NCI-H1048 (cell line): ENCODE results near the gene CMIP.

Experiments used
- DNase-seq: peaks from one replicate; lab custom pipeline; 2025; lab: John Stamatoyannopoulos, UW

CMIP gene

DNA sequence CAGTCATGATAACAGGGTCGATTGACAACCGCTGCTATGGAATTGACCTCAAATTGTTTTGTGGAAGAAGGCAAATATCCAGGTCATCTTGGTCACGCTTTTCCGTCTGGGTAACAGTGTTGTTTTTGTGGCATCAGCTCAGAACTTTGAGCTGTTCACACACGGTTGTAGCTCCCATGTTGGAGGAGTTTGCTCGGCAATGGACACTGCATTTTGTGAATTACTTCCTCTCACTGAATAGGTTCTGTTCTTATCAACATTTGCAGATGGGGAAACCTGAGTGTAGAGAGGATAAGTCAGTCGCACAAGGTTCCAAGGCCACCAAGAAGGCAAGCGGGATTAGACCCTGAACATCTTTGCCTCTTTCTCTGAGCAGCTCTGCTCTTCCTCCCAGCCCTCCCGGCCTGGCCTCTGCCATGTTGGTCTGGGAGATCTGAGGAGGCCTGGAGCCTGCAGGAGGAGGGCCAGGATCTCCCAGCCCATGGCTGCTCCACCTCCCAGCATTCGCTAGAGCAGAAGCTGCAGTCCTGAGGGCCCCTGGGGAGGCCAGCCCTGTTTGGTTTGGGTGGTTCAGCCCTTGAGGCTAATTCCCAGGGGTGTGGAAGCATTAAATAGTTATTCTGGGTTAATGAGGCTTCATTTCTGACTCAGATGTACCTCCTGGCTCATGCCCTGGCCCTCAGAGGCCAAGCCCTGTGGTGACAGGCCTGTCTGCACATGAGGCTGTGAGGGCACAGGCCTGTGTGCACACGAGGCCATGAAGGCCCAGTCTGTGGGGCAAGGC, 180.3 kb downstream of the CMIP start:
- DNase-seq = no peak

DNA sequence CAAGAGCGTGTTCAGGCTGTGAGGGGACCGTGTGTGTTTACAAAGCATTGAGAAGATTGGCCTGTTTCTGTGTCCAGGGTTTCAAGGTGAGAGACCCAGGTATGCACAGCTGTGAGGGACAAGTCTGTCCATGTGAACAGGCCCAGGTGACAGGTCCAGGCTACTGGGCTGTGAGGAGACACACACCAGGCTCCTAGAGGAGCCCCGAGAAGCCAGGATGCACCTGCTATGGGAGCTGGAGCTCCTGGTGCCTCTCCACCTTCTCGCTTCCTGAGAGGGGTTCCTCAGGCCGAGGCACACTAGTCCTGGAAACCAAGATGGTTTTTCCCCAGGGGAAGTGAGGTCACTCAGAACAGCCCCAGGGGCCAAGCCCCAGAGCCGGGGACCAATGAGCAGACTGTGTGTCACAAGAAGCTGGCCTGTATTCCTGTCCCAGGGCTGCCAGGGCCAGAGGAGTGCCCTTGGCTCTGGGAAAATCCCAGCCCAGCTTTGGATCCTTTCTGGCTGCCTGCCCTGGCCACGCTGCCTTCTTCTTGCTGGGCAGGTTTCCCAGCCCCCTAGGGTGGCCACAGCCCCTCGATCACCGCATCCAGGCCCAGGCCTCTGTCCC, 181.0 kb downstream of the CMIP start:
- no peak for DNase-seq

DNA sequence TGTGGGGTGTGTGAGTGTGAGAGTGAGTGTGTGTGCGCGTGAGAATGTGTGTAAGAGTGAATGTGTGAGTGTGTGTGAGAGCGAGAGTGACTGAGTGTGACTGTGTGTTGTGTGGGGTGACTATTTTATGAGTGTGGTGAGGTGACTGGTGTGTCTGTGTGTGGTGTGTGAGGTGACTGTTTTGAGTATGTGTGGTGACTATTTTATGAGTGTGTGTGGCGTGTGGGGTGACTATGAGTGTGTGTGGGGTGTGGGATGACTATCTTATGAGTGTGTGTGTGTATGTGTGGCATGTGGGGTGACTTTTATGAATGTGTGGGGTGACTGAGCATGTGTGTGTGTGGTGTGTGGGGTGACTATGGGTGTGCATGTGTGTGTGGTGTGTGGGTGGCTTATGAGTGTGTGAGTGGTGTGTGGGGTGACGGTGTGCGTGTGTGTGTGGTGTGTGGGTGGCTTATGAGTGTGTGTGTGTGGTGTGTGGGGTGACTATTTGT, 181.6 kb downstream of the CMIP start:
- no peak for DNase-seq

DNA sequence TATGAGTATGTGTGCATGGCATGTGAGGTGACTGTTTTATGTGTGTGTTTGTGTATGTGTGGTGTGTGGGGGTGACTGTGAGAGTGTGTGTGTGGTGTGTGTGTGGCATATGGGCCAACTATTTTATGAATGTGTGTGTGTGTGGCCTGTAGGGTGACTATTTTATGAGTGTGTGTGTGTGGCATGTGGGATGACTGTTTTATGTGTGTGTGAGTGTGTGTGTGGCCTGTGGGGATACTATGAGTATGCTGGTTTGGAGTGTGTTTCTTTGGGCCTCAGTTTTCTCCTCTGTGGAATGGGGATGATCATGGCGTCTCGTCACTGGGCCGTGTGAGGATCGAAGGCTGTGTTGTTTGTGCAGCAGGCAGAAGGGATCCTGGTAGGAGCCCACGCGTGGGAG, 182.4 kb downstream of the CMIP start:
- no peak for DNase-seq

DNA sequence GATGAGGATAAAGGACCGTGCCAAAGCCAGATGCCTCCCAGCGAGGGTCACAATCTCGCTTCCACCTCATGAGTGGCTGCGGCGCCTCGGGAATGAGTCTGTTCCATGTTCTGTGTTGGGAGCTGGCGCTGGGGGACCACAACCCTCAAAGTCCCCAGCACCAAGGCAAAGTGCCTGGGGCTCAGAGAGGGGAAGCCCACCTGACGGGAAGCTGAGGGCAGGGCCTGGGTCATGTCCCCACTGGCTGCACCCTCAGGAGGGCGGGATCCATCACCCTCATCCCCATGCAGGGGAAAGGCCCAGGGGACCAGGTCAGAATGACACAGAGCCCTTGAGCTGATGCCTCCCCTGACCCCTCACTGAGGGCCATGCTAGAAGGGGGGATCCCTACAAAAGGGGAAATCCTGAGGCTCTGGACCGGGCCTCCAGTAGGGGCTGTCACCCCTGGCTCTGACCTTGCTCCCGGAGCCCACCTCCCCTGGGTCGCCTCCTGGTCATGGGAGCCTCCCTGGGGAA, 183.2 kb downstream of the CMIP start:
- no peak for DNase-seq

DNA sequence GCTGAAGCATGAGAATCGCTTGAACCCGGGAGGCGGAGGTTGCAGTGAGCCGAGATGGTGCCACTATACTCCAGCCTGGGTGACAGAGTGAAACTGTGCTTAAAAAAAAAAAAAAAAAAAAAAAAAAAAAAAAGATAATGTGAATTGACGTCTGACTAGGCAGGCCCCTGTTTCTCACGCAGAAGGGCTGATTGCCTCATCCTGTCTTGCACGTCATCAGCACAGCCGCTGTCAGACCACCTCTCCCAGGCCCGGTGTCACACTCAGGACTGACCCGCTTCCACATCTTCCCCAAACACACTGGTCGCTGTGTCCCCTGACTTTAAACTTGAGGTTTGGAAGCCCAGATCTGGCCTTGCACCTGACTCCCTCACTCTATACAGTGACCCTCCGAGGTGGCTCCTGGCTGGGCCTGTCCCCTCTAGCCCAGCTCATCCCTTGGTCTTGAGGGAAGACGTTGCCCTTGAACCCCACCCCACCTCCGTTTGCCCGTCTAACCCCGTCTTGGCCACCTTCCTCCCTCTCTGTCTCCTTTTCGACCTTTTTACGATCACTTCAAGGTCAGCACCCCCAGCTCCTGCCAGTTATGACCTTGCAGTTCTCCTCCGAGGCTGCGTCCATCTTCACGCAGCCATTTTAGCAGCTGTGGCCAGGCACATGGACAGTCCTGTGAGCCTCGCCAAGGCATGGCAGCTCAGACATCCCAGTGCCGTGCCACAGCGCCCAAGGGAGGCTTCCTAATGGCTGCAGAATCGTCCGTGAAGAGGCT, 184.6 kb downstream of the CMIP start:
- no peak for DNase-seq

DNA sequence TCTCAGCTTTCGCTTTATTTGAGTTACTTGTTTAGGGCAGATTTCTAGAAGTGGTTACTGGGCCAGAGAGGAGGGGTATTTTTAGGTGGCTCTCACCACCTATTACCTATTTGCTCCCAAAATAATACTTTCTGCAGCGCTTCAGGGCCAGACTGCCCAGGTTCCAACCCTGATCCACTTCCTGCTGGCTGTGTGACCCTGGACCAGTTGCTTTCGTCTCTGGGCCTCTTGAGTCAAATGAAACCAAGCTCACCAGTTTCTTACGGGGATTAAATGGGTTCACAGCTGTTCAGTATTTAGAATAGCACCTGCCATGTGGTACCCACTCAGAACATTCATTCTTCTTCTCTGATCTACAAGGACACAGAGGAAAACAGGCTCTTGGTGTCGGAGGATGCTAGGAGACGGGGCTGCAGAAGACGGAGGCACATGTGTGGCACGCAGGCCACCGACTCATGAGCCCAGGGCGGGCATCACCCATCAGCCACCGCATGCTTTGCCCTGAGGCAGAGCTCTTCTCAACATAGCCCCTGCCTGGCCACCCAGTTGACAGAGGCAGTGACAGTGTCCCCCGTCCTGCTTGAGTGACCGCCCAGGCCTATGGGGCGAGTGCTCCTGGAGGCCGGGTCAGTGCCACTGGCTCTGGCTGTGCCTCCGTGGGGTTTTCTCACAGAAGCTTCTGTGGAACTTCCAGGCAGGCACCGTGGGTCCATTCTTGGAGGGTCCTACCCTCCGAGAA, 185.5 kb downstream of the CMIP start:
- DNase-seq = no peak

DNA sequence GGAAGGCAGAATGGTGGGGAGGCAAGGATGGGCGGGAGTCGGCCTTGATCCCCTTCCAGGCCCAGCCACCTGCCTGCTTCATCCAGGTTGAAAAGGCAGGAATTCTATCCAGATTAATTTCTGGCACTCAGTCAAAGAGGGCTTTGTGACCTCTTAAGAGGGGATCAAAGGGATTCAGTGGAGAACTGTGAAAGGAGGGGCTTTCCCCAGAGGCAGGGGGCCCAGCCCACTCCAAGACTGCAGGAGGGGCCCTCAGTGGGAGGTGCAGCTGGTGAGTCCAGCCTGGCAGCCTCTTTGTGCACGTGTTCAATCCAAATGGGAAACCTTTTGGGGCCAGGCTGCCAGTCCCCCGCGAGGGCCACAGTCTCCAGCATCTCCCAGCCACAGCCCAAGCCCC, 186.0 kb downstream of the CMIP start:
- no peak for DNase-seq

DNA sequence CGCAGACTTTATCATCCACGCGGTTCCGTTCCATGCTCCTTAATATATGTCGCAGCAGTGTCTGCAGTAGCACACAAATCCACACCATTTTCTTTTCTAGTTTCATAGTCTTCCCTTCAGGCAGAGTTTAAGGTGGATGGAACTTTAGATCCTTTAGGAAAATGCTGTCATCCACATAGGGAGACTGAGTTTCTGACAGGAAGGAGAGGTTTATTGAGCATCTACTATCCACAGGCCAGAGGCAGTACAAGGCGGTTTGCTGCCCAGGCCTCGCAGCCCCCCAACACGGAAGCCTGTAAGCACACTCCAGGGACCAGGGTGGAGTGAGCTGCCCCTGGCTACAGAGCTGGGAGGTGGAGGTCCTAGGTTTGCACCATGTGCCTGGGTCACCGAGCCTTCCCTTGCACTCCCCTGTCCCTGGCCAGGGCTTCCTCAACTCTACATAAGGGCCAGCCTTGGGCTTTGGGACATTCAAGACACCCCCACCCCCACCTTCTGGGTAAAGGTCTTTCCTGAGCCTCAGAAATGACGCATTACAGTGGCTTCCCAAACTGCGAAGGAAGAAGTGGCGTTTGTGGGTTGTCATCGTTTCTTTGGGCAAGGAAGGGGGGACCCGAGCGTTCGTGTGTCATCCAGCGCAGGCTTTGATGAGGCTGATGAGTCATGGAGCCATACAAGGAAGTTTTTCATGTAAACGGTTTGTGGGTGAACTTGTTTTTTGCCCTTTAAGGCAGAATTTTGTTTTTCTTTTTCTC, 188.0 kb downstream of the CMIP start:
- no peak for DNase-seq

DNA sequence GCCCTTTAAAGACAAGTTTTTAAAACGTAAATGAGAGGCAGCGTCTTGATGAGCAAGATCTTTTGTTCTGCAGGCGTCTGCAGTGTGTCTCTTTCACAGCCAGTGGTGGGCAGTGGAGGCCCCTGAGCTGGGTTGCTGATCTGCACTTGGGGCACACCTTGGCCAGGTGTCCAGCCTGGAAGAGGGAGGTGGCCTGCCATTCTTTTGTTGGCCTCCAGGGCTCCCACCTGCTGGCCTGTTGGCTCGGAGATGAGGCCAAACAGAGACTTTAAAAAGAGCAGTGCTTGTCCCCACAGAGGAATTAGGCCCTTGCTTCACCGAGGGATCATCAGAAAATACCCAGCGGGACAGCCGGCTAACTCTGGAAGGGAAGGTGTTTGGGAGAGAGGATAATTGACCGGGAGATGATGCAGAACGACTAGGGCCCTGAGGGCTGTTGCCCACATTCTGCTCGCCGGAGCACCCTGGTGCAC, 188.6 kb downstream of the CMIP start:
- no peak for DNase-seq

DNA sequence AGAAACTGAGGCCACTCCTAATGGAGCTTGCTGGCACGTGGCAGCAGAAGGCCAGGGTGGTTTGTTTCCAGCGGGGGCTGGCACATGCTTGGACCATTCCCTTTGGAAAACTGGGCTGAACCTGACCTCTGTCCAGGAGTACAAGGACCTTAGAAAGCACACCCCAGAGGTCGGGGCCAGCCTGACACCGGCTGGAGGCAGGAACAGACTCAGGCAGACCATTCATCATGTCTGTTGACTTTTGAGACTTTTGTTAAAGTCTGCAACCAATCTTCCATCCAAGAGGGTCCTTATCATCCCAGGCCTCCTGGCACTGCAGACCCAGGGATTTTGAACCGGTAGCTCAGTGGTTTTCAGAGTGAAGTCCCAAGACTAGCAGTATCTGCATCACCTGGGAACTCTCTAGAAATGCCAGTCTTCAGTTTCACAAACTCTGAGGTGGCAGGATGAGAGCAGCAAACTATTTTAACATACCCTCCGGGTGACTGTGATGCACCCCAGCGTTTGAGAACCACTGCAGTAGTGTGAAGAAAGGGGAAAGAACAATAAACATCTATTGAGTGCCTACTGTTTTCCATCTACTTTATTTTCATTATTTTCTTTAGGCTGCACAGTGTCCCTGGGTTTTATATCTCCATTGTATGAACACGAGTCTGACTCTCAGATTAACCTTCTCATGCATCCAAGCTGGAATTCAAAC, 189.2 kb downstream of the CMIP start:
- no peak for DNase-seq

DNA sequence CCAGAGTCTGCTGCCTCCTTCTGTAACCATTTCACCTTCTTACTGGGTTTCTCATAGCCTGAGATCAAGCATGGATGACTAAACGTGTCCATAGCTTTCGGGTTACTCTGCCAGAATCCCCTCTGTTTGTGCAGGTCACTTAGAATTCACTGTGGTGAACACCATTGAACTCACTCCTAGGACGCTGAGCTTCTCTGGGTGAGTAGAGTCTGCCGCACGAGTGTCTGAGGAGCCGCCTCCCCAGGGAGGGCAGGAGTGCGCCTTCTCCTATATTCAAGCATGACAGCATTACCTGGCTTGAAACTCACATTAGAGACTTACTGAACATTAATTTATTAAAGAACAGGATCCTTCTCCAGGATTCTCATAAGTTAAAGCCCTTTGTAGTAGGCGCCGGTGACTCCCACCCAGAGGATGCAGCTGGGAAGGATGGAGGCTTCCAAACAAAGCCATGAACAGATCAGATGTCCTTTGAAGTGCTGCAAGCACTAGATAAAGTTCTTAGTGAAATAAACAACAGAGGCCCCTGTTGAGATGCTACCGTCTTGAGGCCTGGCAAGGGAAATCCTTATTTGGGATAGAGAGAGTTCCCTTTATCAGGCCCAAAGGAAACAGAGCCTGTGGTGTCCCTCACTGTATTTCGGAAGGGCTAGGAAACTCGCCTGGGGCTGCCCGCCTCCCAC, 189.9 kb downstream of the CMIP start:
- no peak for DNase-seq

DNA sequence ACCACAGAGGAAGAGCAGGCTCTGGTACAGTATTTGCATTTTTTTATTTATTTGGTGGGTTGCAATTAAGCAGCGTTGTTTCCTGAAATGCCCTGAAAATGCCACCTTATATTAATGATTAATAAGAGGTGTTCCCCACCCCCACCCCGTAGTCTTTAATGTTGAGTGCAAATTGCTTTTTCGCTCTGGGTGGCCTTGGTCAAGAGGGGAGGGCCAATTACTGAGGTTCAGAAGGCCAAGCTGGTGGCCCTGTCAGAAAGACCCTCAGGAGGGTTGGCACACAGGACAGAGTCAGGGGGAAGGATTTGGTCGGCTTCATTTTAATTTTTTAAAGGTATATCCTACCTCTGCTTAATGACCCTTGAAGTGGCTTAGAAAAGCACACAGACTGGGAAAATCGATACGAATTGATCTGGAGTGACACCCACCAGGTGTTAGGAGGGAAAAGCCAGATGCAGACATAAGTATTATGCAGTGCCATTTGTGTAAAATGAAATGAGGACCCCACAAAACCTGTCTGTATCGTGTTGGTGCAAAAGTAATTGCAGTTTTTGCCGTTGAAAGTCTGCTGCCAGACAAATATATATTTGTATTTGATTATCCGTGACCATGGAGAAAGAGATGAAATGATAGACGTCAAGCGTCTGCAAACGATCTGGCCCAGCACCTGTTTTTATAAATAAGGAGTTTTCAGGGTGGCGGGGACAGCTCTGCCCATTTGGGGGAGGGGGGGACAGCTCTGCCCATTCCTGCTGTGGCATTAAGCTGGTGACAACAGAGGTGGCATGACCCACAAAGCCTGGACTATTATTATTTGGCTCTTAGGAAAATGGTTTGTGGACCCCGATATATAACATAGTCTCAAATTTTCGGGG, 190.7 kb downstream of the CMIP start:
- no peak for DNase-seq

DNA sequence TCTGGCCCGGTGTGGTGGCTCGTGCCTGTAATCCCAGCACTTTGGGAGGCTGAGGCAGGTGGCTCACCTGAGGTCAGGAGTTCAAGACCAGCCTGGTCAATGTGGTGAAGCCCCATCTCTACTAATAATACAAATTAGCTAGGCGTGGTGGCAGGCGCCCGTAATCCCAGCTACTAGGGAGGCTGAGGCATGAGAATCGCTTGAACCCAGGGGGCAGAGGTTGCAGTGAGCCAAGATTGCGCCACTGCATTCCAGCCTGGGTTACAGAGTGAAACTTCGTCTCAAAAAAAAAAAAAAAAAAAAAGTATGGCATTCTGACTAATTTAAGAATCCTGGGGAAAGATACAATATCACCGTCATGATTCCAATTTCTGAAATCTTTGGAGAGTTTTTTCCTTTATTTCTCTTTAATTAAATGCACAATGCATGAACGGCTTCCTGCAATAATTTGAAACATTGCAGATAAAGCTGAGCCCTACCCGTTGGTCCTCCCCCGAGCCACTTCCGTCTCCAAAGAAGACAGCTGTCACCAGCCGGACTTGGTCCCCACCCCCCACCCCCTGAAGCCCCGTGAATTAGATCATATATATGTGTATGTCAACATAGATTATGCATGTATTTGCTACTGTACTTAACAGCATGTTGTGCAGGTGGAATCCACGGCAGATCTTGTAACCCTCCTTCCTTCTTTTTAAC, 191.8 kb downstream of the CMIP start:
- DNase-seq = no peak

DNA sequence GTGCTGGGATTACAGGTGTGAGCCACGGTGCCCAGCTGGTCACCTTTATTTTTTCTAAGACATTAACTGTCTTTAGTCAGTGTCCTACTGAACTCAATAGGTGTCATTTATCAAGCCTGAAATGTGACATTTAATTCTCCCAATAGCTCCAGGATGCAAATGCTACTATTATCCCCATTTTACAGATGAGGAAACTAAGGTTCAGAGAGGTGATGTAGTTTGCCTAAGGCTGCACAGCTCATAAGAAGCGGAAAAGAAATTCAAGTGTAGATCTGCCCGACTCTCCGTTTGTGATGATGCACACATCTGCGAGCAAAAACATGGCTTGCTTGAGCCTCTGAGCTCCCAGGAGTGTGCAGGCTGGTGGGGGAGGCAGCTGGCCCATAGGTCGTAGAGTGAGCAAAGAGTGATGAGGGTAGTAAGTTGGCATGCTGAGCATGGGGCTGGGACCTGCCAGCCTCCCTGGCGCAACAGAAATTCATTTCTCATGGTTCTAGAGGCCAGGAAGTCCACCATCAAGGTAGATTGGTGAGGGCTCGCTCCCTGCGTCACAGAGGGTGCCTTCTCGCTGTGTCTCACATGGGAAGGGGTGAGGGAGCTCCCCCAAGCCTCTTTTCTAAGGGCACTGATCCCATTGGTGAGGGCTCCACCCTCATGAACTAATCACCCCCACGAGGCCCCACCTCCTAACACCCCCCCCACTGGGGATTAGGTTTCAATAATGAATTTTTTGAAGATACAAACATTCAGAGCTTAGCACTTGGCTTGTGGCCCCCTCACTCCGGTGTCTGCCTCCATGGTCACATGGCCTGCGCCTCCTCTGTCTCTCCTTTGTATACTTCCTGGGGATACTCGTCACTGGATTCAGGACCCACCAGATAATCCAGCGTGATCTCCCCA, 193.0 kb downstream of the CMIP start:
- DNase-seq = no peak

DNA sequence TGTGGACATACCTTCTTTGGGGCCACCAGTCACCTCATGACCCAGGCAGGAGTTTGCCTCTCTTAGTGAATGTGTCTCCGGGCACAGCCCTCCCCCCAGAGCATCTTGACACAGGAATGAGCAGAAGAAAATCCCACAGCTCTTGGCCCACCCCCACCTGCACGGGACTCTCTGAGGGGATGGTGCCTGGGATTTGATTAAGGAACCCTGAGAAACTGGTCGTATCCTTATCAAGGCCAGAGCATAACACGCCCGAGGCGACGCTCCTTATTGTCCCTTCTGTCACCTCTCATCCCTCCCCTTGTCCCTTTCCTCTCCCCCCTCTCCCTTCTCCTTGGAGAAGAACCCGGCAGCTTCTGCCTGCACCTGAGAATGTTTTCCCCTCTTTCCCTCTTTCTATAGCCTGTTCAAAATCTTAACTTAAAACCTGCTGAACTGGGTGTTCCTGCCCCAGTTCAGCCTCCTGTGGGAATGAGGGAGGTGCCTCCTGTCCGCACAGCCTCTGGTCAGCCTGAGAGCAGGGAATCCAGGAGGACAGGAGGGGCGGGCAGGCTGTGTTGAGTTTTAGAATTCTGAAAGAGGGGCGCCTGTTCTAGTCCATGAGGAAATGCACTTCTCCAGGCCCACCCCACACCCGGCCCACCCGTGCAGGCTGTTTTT, 193.8 kb downstream of the CMIP start:
- DNase-seq = no peak

DNA sequence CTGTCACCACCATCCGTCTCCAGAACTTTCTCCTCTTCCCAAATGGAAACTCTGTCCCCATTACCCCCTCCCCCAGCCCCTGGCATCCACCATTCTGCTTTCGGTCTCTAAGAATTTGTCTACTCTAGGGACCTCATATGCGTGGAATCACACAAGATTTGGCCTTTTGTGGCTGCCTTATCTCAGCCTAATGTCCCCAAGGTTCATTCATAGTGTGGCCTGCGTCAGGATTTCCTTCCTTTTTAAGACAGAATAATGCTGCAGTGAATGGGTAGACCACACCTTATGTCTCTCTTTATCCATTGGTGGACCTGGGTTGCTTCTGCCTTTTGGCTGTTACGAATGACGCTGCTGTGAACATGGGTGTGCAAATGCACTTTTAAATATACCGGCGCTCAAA, 194.7 kb downstream of the CMIP start:
- no peak for DNase-seq
